Hindlimb muscle (tissue), 1 donor: ENCODE measurements around the gene GPI. TPM values are rescaled to one million over a fixed set of nuclear protein-coding genes. Genes with fewer than 3 reads are reported as not detected.
A peak's percentile ranks its signal among the peaks of the same experiment; 100 is the strongest.

ENCODE experiments used
- DNase-seq: peaks from one replicate; pipeline ENCODE4 v3.0.0-alpha.2; 2013
- polyA plus RNA-seq: library from polyadenylated mRNA; unstranded; fragments of 120-200 nt; gene quantifications from one replicate; pipeline ENCODE4 v1.2.1, GENCODE V29; 2013; ENCODE audit not compliant: insufficient read length

Gene GPI
- polyA plus RNA-seq, 1 donor = 201 TPM

DNA sequence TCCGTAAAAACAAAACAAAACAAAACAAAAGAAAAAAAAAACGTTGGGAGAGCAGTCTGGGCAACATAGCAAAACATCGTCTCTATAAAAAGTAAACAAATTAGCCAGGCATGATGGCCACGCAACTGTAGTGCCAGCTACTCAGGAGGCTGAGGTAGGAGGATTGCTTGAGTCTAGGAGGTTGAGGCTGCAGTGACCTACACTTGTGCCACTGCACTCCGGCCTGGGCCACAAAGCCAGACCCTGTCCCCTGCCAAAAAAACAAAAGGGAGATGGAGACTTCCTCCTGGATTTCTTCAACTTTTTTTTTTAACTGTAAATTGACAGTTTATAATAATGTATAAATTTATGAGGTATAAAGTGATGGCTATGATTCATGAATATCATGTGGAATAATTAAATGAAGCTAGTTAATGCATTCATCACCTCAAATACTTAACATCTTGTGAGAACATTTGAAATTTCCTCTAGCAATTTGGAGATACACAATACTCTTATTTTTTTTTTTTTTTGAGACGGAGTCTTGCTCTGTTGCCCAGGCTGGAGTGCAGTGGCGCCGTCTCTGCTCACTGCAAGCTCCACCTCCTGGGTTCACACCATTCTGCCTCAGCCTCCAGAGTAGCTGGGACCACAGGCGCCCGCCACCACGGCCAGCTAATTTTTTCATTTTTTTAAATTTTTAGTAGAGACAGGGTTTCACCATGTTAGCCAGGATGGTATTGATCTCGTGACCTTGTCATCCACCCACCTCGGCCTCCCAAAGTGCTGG lies 41.1 kb downstream of the GPI start:
- no peak for DNase-seq

DNA sequence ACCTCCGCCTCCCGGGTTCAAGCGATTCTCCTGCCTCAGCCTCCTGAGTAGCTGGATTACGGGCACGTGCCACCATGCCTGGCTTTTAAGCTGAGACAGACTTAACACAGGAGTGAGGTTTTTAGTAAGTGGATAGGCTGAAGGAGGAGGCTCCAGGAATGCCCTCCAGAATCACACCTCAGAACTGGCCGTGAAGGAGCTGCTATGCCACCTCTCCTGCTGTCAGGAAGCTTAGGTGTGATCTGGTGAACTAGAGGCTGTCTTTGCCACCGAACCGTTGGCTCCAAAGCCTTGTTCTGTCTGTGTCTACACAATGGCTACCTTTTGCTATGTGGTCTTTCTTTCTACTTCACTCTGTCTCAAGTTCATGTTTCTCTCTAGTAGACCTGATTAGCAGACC lies 43.4 kb downstream of the GPI start:
- no peak for DNase-seq

DNA sequence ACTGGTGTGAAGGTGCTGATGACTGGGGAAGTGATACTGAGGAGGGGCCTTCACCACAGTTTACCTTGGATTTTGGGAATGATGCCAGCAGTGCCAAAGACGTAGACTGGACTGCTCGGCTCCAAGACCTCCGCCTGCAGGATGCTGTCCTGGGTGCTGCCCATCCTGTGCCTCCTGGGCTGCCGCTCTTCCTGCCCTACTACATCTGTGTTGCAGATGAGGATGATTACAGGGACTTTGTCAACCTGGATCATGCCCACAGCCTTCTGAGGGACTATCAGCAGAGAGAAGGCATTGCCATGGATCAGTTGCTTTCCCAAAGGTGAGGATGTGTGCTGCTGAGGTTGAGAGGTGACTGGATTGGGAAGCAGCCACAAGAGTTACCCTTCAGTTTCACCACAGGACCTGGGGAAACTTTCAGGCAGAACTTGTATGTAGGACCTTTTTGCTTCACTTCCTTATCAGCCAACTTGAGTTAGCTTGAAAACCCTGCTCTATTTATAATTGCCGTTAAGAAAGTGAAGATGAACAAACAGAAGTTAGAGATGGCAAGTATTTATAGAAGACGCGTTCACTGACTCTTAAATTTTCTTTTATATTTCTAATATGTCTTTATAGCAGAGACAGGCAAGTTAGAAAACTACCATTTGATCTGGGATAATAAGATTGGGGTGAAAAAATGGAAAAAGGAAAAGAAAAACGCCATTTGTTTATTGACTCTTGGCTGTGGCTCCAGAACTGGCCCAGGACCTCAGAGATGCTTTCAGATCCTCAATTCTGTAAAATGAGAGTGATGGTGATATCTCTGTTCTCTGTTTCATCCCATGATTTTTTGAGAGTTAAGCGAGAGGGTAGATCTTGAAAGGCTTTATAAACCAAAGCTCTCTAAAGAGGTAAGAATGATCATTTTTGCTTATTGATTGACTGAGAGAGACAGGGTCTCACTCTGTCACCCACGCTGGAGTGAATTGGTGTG lies 44.5 kb downstream of the GPI start:
- DNase-seq = no peak

DNA sequence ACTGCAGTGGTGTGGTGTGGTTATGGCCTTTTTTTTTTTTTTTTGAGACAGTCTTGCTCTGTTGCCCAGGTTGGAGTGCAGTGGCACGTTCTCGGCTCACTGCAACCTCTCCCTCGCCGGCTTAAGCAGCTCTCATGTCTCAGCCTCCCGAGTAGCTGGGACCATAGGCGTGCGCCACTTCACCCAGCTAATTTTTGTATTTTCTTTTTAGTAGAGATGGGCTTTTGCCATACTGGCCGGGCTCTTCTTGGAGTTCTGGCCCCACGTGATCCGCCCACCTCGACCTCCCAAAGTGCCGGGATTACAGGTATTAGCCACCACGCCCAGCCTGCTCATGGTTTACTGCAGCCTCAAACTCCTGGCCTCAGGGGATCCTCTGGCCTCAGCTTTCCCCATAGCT lies 46.2 kb downstream of the GPI start:
- DNase-seq = no peak

DNA sequence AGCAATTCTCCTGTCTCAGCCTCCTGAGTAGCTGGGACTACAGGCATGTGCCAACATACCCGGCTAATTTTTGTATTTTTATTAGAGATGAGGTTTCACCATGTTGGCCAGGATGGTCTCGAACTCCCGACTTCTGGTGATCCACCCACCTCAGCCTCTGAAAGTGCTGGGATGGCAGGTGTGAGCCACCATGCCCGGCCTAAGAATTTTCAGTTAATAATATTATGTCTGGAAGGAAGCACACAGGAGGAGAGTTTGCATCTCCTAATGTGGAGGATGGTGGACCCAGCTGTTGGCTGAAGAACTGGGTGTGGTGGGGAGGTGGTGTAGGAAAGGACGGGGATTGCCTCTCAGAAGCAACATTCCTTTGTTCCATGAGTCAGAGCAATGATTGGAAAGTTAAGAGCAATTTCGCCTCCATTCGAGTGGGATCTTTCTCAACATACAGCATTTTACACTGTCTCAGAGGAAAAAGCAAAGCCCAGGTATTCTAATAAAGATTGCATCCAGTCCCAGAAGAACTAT lies 51.1 kb downstream of the GPI start:
- DNase-seq = no peak

DNA sequence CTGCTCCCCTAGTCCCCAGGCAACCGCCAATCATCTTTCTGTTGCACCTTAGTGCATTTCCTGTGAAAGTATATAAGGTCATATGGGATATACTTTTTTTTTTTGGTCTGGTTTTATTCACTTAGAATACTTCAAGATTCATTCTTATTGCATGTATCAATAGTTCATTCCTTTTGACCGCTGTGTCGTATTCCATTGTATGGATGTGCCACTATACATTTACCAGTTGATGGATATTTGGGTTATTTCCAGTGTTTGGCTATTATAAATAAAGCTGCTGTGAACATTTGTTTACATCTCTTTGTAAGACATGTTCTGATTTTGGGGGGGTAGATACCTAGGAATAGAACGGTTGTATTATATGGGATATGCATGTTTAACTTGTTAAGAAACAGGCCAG lies 53.3 kb downstream of the GPI start:
- DNase-seq = no peak

DNA sequence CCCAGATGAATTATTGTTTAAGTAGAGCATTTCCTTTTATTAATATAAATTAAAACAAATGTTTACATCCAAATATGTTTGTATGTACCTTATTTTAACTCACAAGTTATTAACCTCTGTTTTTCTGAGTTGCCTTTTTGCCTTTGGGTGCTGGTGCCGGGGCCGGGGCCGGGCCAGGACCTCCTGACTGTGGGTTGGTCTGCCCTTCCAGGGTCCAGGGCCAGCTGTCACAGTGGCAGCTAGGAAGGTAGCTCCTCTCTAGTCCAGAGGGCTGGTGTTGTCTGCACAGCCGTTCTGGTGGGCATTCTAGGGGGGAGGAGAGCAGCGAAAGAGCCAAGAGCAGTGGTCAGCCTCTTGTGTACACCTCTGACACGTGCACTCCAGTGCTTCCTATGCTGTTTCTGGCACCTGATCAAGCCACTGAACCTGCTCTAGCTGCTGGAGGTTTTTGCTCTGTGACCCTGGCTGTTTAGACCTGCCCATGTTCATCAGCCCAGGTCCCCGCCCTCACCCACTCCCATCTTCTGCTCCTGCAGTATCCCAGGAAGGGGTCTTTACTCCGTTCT lies 61.2 kb downstream of the GPI start:
- DNase-seq = no peak

DNA sequence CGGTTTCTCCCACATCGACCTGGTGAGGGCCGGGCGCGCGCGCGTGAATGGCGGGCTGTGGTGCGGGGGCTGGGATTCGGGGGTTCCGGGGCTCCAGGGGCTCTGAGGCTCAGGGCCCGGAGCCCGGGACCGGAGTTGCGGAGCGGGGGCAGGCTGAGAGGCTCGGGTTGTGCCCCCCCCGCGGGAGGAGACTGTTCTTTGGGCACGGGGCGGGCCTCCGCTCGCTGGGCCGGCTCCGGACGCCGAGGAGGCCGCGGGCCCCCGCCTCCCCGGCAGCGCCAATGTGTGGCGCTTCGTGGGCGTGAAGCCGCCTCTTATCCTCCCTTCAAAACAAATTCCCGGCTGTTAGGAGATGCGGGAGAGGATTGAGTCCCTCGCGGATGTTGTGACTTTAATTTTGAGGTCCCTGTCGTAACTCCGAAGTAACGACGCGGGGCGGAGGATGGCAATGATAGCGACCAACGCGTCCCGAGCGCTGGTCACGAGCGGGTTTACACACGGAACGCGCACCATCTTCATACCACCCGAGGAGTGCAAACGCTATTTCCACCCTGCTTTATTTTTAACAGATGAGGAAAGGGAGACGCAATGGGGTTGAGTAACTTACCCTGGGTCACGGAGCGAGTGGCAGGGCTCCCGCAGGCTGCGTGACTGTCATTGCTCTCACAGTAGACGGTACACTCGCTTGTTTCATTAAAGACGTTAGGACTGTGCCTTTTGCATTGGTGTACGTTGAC lies 63.7 kb downstream of the GPI start:
- DNase-seq = peak; percentile 35

DNA sequence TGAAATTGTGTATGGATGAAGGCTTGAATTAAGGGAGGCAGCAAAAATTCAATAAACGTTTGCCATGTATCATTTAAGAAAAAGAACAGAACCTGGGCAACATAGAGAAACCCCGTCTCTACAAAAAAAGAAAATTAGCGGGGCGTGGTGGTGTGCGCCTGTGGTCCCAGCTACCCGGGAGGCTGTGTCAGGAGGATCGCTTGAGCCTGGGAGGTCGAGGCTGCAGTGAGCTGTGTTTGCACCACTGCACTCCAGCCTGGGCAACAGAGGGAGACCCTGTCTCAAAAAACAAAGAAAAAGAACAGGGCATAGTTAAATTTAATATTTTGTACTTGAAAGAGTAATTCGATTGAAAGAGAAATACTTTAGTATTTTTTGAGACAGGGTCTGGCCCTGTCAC lies 64.6 kb downstream of the GPI start:
- no peak for DNase-seq

DNA sequence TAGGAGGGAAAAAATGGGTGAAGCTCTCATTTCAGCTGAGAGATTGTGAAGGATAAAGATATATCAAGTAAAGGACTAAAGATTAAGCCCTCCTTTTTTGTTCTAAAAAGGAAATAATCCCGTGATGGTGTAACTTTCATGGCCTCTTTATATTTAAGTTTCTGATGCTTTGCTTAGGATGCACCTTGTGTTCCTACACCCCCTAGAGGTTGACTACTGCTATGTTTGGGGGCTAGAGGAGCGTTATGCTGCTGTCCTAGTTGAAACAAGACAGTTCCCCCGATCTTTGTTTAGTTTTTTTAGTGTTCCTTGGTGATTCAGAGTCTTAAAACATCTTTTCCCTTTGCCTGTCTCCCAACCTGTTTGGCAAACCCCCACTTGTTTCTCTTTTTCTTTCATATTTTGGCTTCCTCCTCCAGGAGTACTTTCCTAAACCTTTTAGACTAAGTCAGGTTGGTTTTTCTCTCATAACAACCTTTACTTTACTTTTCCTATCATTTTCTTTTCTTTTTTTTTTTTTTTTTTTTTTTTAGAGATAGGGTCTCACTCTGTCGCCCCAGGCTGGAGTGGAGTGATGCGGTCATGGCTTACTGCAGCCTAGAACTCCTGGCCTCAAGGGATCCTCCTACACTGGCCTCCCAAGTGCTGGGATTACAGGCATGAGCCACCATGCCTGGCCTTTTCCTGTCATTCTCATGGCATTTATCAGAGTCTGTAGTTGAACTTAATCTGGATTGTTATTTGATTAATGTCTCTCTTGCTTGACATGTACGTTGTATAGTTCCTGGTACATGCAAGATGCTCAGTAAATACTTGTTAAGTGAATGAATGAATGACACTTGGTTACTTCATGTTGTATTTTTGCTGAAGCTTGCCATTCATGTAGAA lies 66.0 kb downstream of the GPI start:
- DNase-seq = peak; percentile 17

DNA sequence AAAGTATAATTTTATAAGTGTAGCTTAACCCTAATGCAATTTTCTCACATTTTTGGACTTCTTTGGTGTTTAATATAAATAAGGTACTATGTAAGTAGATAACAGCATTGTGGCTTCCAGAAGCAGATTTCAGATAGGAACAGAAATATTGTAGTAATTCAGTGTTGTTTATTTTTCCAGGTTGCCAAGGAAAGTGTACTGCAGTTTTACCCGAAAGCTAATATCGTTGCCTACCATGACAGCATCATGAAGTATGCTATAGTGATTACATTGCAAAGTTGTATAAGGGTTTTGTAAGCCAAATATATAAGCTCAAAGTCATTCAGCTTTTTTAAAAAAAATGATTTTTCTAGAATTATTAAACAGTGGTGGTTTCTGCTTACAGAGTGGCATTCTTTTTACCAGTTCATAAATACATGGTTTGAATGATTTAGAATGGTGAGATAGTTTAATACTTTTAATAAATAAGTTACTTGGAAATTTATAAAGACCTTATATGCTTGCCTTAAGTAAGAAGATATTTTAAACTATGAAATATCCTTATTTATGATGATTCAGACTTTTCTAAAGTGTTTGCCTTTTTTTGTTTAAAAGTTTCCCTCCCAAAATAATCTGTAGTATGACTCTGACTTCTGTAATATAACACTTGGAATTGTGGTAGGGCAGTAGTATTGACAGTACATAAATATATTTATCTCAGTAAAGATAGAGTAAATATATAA lies 66.8 kb downstream of the GPI start:
- DNase-seq = no peak

DNA sequence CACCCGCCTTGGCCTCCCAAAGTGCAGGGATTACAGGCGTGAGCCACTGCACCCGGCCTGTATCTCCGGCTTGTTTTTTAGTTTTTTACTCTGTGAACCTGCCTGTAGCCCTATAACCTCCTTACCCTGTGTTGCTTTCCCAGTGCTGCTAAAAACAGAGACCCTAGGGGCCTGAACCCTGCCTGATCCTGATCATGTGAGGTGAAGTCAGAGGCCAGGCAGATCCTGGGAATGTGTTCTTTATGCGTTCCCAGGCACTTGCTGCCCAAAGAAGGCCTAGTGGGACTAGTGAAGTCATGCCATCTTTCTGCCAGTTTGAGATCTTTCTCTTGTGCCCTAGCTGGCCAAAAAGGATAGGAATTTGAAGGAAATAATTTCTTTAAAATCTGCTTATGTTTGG lies 67.8 kb downstream of the GPI start:
- no peak for DNase-seq

DNA sequence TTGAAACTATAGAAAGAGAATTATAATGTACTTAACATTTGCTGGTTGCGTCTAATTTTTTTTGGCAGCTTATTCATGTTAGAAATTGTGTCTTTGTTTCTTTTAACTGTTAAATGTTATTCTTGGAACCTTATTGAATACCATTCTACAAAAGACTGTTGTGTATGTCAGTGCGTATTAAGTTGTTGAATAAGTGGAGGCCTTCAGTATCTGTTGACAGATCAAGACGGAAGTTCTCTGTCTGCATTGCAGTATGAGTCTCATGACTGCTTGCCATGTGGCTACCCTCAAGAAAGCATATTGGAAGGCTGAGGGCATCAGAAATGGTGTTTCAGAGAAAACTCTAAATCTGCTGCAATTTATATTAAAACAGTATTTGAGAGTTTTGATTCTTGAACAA lies 71.7 kb downstream of the GPI start:
- no peak for DNase-seq

DNA sequence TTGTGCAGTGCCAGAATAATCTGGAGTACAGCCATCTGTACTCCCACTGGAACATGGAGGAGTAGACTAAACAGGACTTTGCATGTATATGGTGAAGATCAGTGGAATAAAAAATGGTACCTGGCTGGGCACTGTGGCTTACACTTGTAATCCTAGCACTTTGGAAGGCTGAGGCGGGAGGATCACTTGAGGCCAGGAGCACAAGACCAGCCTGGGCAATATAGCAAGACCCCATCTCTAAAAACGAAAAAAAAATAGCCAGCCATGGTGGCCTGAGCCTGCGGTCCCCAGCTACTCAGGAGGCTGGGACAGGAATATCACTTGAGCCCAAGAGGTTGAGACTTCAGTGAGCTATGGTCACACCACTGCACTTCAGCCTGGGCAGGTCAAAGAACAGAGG lies 83.2 kb downstream of the GPI start:
- DNase-seq = no peak

Other genes starting within 250 kb of the GPI start
- 83.6 TPM for gene LSM14A, start 192.7 kb upstream of the GPI start, polyA plus RNA-seq
- gene GARRE1, start 110.6 kb upstream of the GPI start, polyA plus RNA-seq = 25.4 TPM
- 13.6 TPM for gene PDCD2L, start 39.2 kb downstream of the GPI start, polyA plus RNA-seq
- gene UBA2, start 63.2 kb downstream of the GPI start, polyA plus RNA-seq = 82.2 TPM
- 24.1 TPM for gene WTIP, start 116.6 kb downstream of the GPI start, polyA plus RNA-seq